Testis (tissue), 3 donors: ENCODE measurements around the gene TBK1. TPM values are rescaled to one million over a fixed set of nuclear protein-coding genes. Genes with fewer than 3 reads are reported as not detected.

Experiments used
- DNase-seq: peaks from one replicate; pipeline ENCODE4 v3.0.0-alpha.2; 2019
- H3K27ac ChIP-seq, 2 donors: fragments of 200-600 bp; sonication (generic); one replicate each; pipeline ENCODE4 v1.5.1; 2019
- H3K27me3 ChIP-seq: fragments of 200-600 bp; sonication (generic); one replicate; pipeline ENCODE4 v1.5.1; 2019
- H3K36me3 ChIP-seq: fragments of 200-600 bp; sonication (generic); one replicate; pipeline ENCODE4 v1.5.1; 2017; ENCODE audit warnings: low read depth; ENCODE audit errors: missing control alignments
- H3K4me1 ChIP-seq: fragments of 200-600 bp; sonication (generic); one replicate; pipeline ENCODE4 v1.5.1; 2019
- H3K4me3 ChIP-seq, 2 donors: fragments of 200-600 bp; sonication (generic); one replicate each; pipeline ENCODE4 v1.5.1; 2017 to 2019
- H3K9me3 ChIP-seq: fragments of 200-600 bp; sonication (generic); one replicate; pipeline ENCODE4 v1.5.1; 2017
- CTCF ChIP-seq, 3 experiments: fragments of 450-650 bp in 2 of 3; fragments of 200-600 bp in 1 of 3; sonication (generic) in 1 of 3; IDR thresholded peaks; one replicate each; pipeline ENCODE4 v1.5.1; 2016 to 2019; ENCODE audit warnings: antibody characterized with exemption in 3 of 3, mild to moderate bottlenecking in 2 of 3, moderate library complexity in 1 of 3
- POLR2A ChIP-seq: fragments of 450-650 bp; IDR thresholded peaks from one replicate; pipeline ENCODE4 v1.6.1; 2017; ENCODE audit warnings: antibody characterized with exemption, mild to moderate bottlenecking, moderate library complexity
- WGBS, 2 donors: methylation state at CpG; one replicate each; pipeline ENCODE4 v1.1.5; 2018; 5-methylcytosine and 5-hydroxymethylcytosine counted together
- intact Hi-C: fragments of 100-400 bp; cut with DNase I; formaldehyde crosslinking; loops from one replicate; pipeline ENCODE4 v1.15.1; 2023; ENCODE audit warnings: low total_unique reads
- polyA plus RNA-seq: library from polyadenylated mRNA; stranded (reverse); fragments of 350-450 nt; fragmentation: Illumina TruSeq; extraction: RNeasy Lipid Tissue Mini Kit (QIAGEN cat#74804); gene quantifications from one replicate; pipeline ENCODE4 v1.2.3, GENCODE V29; 2014; ENCODE audit warnings: low read depth, low replicate concordance; ENCODE audit not compliant: insufficient read depth
- total RNA-seq, 2 donors: library from RNA; depleted of rRNA; stranded (reverse); fragments of >200 nt; gene quantifications; one replicate each; pipeline ENCODE4 v1.2.3, GENCODE V29; 2016

Gene TBK1
- total and polyA plus RNA-seq, 3 donors from 2014 or later = 32.0 to 48.3 (median 47.6) TPM

GRCh38 chr12:64419696-64420095 lies 32.2 kb upstream of the TBK1 start:
- Histone ChIP-seq H3K36me3 (no peaks in the 10 kb centered on the region), H3K9me3 (no peaks in the 10 kb centered on the region), H3K4me1 (no peaks in the 10 kb centered on the region), H3K27me3 (no peaks in the 10 kb centered on the region), H3K27ac (no peak overlapping the region), H3K4me3 (no peak overlapping the region)
- TF ChIP-seq CTCF (IDR thresholded peaks at IDR 0.05) (no peak), POLR2A (no peak)
- no peak for DNase-seq
- intact Hi-C loops = no loop called here
- 81 to 89% methylated on average over 3 of the region's 3 CpGs for WGBS, 2 donors

- DNase-seq = no peak
- no peaks in the 10 kb centered on the region for H3K4me1 ChIP-seq
- no peak overlapping the region for H3K27ac ChIP-seq
- intact Hi-C loops = no loop called here
- H3K36me3 ChIP-seq = no peaks in the 10 kb centered on the region
- H3K27me3 ChIP-seq = no peaks in the 10 kb centered on the region
- TF ChIP-seq POLR2A = no peak
- no peak for TF ChIP-seq CTCF (IDR thresholded peaks at IDR 0.05)
- H3K4me3 ChIP-seq = no peak overlapping the region
- H3K9me3 ChIP-seq = no peaks in the 10 kb centered on the region
- WGBS, 2 donors = 60 to 63% methylated on average over 1 of the region's 1 CpG
These were observed 23.9 kb upstream of the TBK1 start for GRCh38 chr12:64427988-64428387.

DNA sequence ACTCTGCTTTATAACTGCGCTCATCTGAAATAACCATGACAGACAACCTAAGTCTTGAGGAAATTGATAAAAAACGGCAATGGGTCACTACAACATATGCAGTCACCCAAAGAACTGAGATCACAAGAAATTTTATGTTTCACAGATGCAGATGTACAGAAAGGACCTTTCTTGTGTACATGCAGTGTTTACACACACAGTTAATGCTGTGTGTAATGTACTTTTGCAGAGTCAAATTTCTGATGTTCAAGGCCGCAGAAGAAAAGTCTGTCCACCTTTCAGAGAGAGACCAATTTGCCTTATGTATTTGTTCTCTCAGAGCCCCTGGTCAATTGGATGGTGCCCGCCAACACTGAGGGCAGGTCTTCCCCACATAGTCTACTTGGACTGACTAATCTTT lies 23.0 kb upstream of the TBK1 start:
- H3K9me3 ChIP-seq = no peaks in the 10 kb centered on the region
- no peaks in the 10 kb centered on the region for H3K4me1 ChIP-seq
- H3K27me3 ChIP-seq = no peaks in the 10 kb centered on the region
- no peak for DNase-seq
- no peak overlapping the region for H3K27ac ChIP-seq
- intact Hi-C loops = no loop called here
- WGBS, 2 donors = 88 to 92% methylated on average over 4 of the region's 4 CpGs
- H3K36me3 ChIP-seq = no peaks in the 10 kb centered on the region
- H3K4me3 ChIP-seq = no peak overlapping the region
- TF ChIP-seq POLR2A (no peak), CTCF (IDR thresholded peaks at IDR 0.05) (no peak)

DNA sequence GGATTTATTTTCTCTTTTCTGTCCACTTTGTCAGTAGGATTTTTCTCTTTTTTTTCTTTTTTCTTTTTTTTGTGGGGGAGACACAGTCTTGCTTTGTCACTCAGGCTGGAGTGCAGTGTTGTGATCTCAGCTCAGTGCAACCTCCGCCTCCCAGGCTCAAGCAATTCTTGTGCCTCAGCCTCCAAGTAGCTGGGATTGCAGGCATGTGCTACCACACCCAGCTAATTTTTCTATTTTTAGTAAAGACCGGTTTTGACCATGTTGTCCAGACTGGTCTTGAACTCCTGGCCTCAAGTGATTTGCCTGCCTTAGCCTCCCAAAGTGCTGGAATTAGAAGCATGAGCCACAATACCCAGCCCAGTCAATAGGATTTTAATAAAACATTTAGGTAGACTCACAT lies 21.0 kb upstream of the TBK1 start:
- Histone ChIP-seq H3K27ac (no peak overlapping the region), H3K27me3 (no peaks in the 10 kb centered on the region), H3K9me3 (no peaks in the 10 kb centered on the region), H3K4me3 (no peak overlapping the region), H3K4me1 (no peaks in the 10 kb centered on the region), H3K36me3 (no peaks in the 10 kb centered on the region)
- WGBS, 2 donors = 64 to 87% methylated on average over 2 of the region's 2 CpGs
- TF ChIP-seq CTCF (IDR thresholded peaks at IDR 0.05) = no peak
- TF ChIP-seq POLR2A = no peak
- intact Hi-C loops = no loop called here
- DNase-seq = no peak

- 77 to 97% methylated on average over 4 of the region's 4 CpGs for WGBS, 2 donors
- Histone ChIP-seq H3K9me3 (no peaks in the 10 kb centered on the region), H3K36me3 (no peaks in the 10 kb centered on the region), H3K27ac (no peak overlapping the region), H3K27me3 (no peaks in the 10 kb centered on the region), H3K4me1 (no peaks in the 10 kb centered on the region), H3K4me3 (no peak overlapping the region)
- intact Hi-C loops = no loop called here
- TF ChIP-seq CTCF (IDR thresholded peaks at IDR 0.05) (no peak), POLR2A (no peak)
- DNase-seq = no peak
These were observed 20.1 kb upstream of the TBK1 start for GRCh38 chr12:64431791-64432190.
